ENCODE measurements around the gene CACNG4. TPM values are rescaled to one million over a fixed set of nuclear protein-coding genes. Genes with fewer than 3 reads are reported as not detected.

The CACNG4 gene
- total RNA-seq, 1 donor from 2014 or later: not detected

GRCh38 chr17:67058036-67058435 lies 93.5 kb downstream of the CACNG4 start:
- no peak for DNase-seq (ENCODE audit: low read depth in 2 of 2)

DNA sequence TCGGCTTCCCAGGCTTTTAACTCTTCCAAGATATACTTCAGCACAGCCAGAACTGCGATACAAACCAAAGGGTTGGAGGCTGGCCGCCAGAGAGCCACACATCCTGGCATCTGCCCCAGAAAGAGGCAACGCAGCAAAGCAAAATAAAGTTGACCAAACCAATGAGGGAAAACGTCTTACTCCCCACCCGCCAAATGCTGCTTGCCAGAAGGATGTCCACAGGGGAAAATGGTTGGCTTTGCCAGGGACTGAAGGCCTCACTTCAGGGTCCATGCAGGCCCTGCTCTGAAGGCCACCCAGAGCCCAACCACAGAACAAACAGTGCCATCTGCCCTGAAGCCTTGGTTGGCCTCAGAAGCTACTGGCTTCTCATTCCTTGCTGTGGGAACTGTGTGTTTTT lies 94.9 kb downstream of the CACNG4 start:
- DNase-seq (ENCODE audit: low read depth in 2 of 2): no peak

DNA sequence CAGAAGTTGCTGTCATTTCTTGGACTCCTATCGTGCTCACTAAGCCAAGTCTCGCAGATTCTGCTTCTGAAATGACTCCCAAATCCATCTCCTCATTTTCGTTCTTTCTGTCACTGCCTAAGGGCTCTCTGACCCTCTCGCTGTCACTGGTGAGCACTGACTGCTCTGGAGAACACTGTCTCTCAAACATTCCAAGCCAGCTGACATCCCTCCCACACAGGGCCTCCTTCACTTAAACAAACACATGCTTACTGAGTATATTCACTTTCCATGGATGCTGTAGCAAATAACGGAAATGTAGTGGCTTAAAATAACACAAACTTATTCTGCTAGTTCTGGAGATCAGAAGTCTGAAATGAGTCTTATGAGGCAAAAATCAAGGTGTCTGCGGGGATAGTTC lies 98.6 kb downstream of the CACNG4 start:
- DNase-seq (ENCODE audit: low read depth in 2 of 2): no peak

DNA sequence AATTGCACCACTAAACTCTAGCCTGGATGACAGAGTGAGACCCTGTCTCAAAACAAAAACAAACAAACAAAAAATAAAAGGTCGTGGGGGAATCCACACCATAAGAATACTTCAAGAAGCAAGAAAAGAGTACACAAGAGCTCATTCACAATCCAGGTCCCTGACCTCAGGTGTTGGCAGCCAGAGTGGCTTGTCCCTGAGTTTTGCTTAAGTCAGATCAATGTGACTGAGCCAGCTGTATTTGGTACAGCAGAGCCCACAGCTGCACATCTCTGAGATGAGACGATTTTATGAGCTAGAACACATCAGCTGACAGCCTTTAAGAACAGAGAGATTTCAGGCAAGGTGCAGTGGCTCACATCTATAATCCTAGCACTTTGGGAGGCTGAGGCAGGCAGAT lies 102.2 kb downstream of the CACNG4 start:
- no peak for DNase-seq (ENCODE audit: low read depth in 2 of 2)

DNA sequence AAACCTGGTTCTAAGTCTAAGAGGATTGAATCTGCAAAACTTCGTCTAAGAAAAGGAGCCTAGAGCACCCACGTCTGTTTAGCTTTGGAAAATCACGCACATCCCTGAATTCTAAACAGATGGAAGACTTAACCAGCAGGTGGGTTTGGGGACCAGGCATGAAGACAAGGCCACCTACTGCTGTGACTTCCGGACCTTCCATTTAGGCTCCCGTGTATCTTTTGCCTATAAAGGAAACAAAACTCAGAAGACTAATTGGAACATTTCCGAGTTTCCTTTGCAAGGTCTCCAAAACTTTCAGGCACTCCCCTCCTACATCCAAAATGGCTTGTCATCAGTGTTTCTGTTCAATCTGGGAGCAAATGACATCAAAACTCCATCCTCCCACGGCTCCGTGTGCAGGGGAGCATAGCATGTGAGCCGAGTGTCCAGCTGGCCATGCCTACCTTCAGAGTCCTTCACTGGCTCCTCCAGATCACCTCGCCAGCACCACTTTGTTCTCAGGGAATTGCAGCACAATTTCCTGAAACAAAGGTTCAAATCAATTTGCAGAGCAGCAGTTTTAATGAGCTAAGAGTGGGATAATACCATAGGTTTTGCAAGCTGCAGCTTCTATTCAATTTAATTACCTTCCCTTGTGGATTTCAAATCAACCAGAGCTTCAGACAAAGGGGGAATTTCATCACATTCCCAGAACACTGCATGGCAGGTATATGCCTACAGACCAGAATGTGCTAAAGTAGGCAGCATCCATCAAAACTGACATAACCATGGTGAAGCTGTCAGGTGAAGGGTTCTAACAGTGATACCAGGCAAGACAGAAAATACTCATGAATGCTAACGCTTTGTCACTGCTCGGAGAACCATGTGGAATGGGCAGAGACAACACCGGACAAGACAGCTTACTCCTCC lies 103.3 kb downstream of the CACNG4 start:
- no peak for DNase-seq (ENCODE audit: low read depth in 2 of 2)

GRCh38 chr17:67068999-67069398 lies 104.5 kb downstream of the CACNG4 start:
- no peak for DNase-seq (ENCODE audit: low read depth in 2 of 2)

GRCh38 chr17:67069603-67070136 lies 105.2 kb downstream of the CACNG4 start:
- no peak for DNase-seq (ENCODE audit: low read depth in 2 of 2)

- DNase-seq (ENCODE audit: low read depth in 2 of 2): no peak
Observed at GRCh38 chr17:67071595-67071994, 107.1 kb downstream of the CACNG4 start.

- DNase-seq (ENCODE audit: low read depth in 2 of 2): no peak
Observed at GRCh38 chr17:67072885-67073284, 108.4 kb downstream of the CACNG4 start.

- no peak for DNase-seq (ENCODE audit: low read depth in 2 of 2)
Observed at GRCh38 chr17:67074781-67075180, 110.3 kb downstream of the CACNG4 start.

GRCh38 chr17:67076290-67076689 lies 111.8 kb downstream of the CACNG4 start:
- no peak for DNase-seq (ENCODE audit: low read depth in 2 of 2)

DNA sequence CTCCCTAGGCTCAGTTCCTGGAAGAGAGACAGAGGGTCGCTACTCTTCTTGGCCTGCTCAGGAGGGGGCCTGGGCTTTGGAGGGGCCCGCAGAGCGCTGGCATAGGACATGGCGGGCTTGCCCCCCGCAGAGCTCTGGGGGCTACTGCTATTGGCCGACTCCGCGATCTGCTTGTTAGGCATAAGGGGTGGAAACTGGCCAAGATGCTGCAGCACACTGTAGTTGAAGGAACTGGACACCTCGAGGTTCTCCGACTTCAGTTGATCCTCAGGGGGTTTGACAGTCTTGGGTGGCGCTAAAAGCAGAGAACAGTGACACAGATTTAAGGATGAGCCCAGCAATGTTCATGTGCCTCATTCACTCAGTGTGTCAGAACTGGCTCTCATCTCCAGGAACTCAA lies 113.8 kb downstream of the CACNG4 start:
- no peak for DNase-seq (ENCODE audit: low read depth in 2 of 2)

- DNase-seq (ENCODE audit: low read depth in 2 of 2): no peak
Observed at GRCh38 chr17:67079491-67079890, 115.0 kb downstream of the CACNG4 start.

DNA sequence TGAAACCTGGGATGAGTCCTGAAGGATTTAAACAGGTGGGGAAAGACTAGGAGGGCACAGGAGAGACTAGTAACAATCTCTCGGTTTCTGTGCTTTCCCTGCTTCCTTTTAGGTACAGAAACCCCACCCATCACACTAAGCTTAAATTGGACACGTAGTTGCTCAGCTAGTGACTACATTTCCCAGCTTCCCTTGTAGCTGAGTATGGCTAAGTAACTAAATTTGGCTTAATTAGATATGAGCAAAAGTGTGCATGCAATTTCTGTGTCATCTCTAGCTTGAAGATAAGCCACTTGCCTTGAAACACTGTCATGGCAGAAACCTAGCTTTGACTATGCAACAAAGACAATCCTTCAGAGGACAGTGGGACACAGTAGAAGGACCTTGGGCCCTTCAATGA lies 116.3 kb downstream of the CACNG4 start:
- no peak for DNase-seq (ENCODE audit: low read depth in 2 of 2)

- no peak for DNase-seq (ENCODE audit: low read depth in 2 of 2)
Observed at GRCh38 chr17:67082107-67082506, 117.6 kb downstream of the CACNG4 start.

Other genes starting within 250 kb of the CACNG4 start
- not detected in 2 replicates for gene CACNG5, start 129.6 kb upstream of the CACNG4 start, total RNA-seq
- gene CACNG1, start 79.8 kb downstream of the CACNG4 start, total RNA-seq: not detected in 2 replicates

Data from lung microvascular endothelial cell (primary cell).